Gastrocnemius medialis (tissue), 4 donors: ENCODE data around the gene FBXW7. TPM values are rescaled to one million over a fixed set of nuclear protein-coding genes. Genes with fewer than 3 reads are reported as not detected.

Source experiments
- ATAC-seq, 2 donors: fragments of 150-250 bp; one replicate each; pipeline ENCODE4 v1.9.1; 2016
- DNase-seq, 2 donors: peaks; one replicate each; pipeline ENCODE4 v3.0.0-alpha.2; 2019
- H3K27ac ChIP-seq, 4 donors: fragments of 200-600 bp; sonication (generic); 1 replicate in 1 of 4; 2 replicates in 3 of 4; pipeline ENCODE4 v1.5.1; 2016 to 2018; ENCODE audit warnings: mild to moderate bottlenecking in 2 of 4, moderate library complexity in 1 of 4
- H3K27me3 ChIP-seq, 3 donors: fragments of 200-600 bp; sonication (generic) in 2 of 3; 1 replicate in 1 of 3; 2 replicates in 2 of 3; pipeline versions ENCODE4 v1.5.1 to v1.6.0; 2016 to 2019; ENCODE audit warnings: mild to moderate bottlenecking in 1 of 3, moderate library complexity in 1 of 3
- H3K36me3 ChIP-seq, 2 donors: fragments of 200-600 bp; sonication (generic) in 1 of 2; one replicate each; pipeline ENCODE4 v1.5.1; 2017 to 2018
- H3K4me1 ChIP-seq, 2 donors: fragments of 200-600 bp; sonication (generic) in 1 of 2; one replicate each; pipeline ENCODE4 v1.5.1; 2016 to 2017; ENCODE audit warnings: mild to moderate bottlenecking in 2 of 2
- H3K4me3 ChIP-seq, 4 donors: fragments of 200-600 bp; sonication (generic) in 3 of 4; 1 replicate in 1 of 4; 2 replicates in 3 of 4; pipeline ENCODE4 v1.5.1; 2016 to 2019; ENCODE audit warnings: mild to moderate bottlenecking in 2 of 4
- H3K9me3 ChIP-seq, 3 donors: fragments of 200-600 bp; sonication (generic) in 2 of 3; 1 replicate in 1 of 3; 2 replicates in 2 of 3; pipeline ENCODE4 v1.5.1; 2016 to 2019
- CTCF ChIP-seq, 5 experiments: fragments of 450-650 bp in 3 of 5; fragments of 200-600 bp in 2 of 5; sonication (generic) in 2 of 5; IDR thresholded peaks in 4 of 5; conservative IDR thresholded peaks in 1 of 5; 1 replicate in 4 of 5; 2 replicates in 1 of 5; pipeline ENCODE4 v1.5.1; 2016 to 2019; ENCODE audit warnings: antibody characterized with exemption in 5 of 5, mild to moderate bottlenecking in 3 of 5, moderate library complexity in 3 of 5
- POLR2A ChIP-seq, 2 donors: fragments of 450-650 bp; IDR thresholded peaks; one replicate each; pipeline ENCODE4 v1.6.1; 2017; ENCODE audit warnings: antibody characterized with exemption in 2 of 2, mild to moderate bottlenecking in 2 of 2, moderate library complexity in 2 of 2
- in situ Hi-C, 4 donors: fragments of 200-750 bp; cut with MboI; loops; one replicate each; pipeline versions ENCODE4 v1.15.0 to v1.8.0; 2017; ENCODE audit warnings: low sequenced_read_pairs in 4 of 4
- intact Hi-C: fragments of 100-400 bp; cut with DNase I; formaldehyde crosslinking; loops from one replicate; pipeline ENCODE4 v1.15.1; 2023; ENCODE audit warnings: low total_unique reads
- total RNA-seq, 4 donors: library from RNA; depleted of rRNA; stranded (reverse); fragments of >200 nt; gene quantifications; one replicate each; pipeline versions ENCODE4 v1.1.0 to v1.2.3, GENCODE V29; 2016

The FBXW7 gene
- total RNA-seq, 4 donors from 2014 or later = 23.5 to 40.8 (median 28.8) TPM

- peaks cover 0 to 49% of the 10 kb centered on the region in 2 donors for H3K36me3 ChIP-seq
- intact Hi-C loops = no loop called here
- TF ChIP-seq CTCF (IDR thresholded peaks at IDR 0.05 in 4 of 5, conservative IDR thresholded peaks at IDR 0.05 in 1 of 5) = no peak
- TF ChIP-seq POLR2A (IDR thresholded peaks at IDR 0.05) = no peak
Measured at GRCh38 chr4:152322656-152323055, 213.2 kb downstream of the FBXW7 start.

GRCh38 chr4:152321923-152322322 lies 214.0 kb downstream of the FBXW7 start:
- intact Hi-C loops (no loop called here), in situ Hi-C loops (no loop called here)
- no peak for ATAC-seq
- DNase-seq = no peak
- Histone ChIP-seq H3K9me3 (no peaks in the 10 kb centered on the region), H3K36me3 (peaks cover 0 to 44% of the 10 kb centered on the region in 2 donors), H3K4me1 (peaks cover 3 to 6% of the 10 kb centered on the region in 2 donors), H3K4me3 (no peak overlapping the region), H3K27ac (no peak overlapping the region), H3K27me3 (no peaks in the 10 kb centered on the region)
- TF ChIP-seq POLR2A (IDR thresholded peaks at IDR 0.05) = no peak
- TF ChIP-seq CTCF (IDR thresholded peaks at IDR 0.05 in 4 of 5, conservative IDR thresholded peaks at IDR 0.05 in 1 of 5) = no peak

More at GRCh38 chr4:152322656-152323055, 213.2 kb downstream of the FBXW7 start:
- no peaks in the 10 kb centered on the region for H3K4me1 ChIP-seq
- no peak for ATAC-seq
- H3K27ac ChIP-seq = no peak overlapping the region
- no peaks in the 10 kb centered on the region for H3K9me3 ChIP-seq
- H3K27me3 ChIP-seq = no peaks in the 10 kb centered on the region
- in situ Hi-C loops = no loop called here
- DNase-seq = no peak
- H3K4me3 ChIP-seq = no peak overlapping the region

GRCh38 chr4:152321398-152321797 lies 214.5 kb downstream of the FBXW7 start:
- intact Hi-C loops = no loop called here

GRCh38 chr4:152316969-152317368 lies 218.9 kb downstream of the FBXW7 start:
- intact Hi-C loops = no loop called here
- H3K4me1 ChIP-seq = peaks cover 10 to 12% of the 10 kb centered on the region in 2 donors
- no peak overlapping the region for H3K27ac ChIP-seq
- H3K36me3 ChIP-seq = peaks cover 0 to 6% of the 10 kb centered on the region in 2 donors
- ATAC-seq (peak in 1 of 2 donors; percentile 41), DNase-seq (no peak)
- TF ChIP-seq CTCF (IDR thresholded peaks at IDR 0.05 in 4 of 5, conservative IDR thresholded peaks at IDR 0.05 in 1 of 5) (no peak), POLR2A (IDR thresholded peaks at IDR 0.05) (no peak)
- H3K9me3 ChIP-seq = no peaks in the 10 kb centered on the region
- in situ Hi-C loops = no loop called here
- no peaks in the 10 kb centered on the region for H3K27me3 ChIP-seq
- no peak overlapping the region for H3K4me3 ChIP-seq

More at GRCh38 chr4:152321398-152321797, 214.5 kb downstream of the FBXW7 start:
- Histone ChIP-seq H3K27ac (no peak overlapping the region), H3K4me1 (peaks cover 8 to 11% of the 10 kb centered on the region in 2 donors), H3K4me3 (no peak overlapping the region), H3K36me3 (peaks cover 0 to 44% of the 10 kb centered on the region in 2 donors), H3K9me3 (no peaks in the 10 kb centered on the region), H3K27me3 (no peaks in the 10 kb centered on the region)
- in situ Hi-C loops = no loop called here
- TF ChIP-seq CTCF (IDR thresholded peaks at IDR 0.05 in 4 of 5, conservative IDR thresholded peaks at IDR 0.05 in 1 of 5) = no peak
- no peak for TF ChIP-seq POLR2A (IDR thresholded peaks at IDR 0.05)
- ATAC-seq = no peak
- DNase-seq = no peak

- in situ Hi-C loops (no loop called here), intact Hi-C loops (no loop called here)
- TF ChIP-seq POLR2A (IDR thresholded peaks at IDR 0.05) = no peak
- TF ChIP-seq CTCF (IDR thresholded peaks at IDR 0.05 in 4 of 5, conservative IDR thresholded peaks at IDR 0.05 in 1 of 5) = no peak
- H3K27ac ChIP-seq = no peak overlapping the region
- H3K27me3 ChIP-seq = no peaks in the 10 kb centered on the region
- H3K9me3 ChIP-seq = no peaks in the 10 kb centered on the region
- no peaks in the 10 kb centered on the region for H3K36me3 ChIP-seq
- DNase-seq (no peak), ATAC-seq (no peak)
- H3K4me3 ChIP-seq = no peak overlapping the region
- no peaks in the 10 kb centered on the region for H3K4me1 ChIP-seq
Measured at GRCh38 chr4:152310257-152310656, 225.6 kb downstream of the FBXW7 start.
